Suprapubic skin (tissue), 4 donors: ENCODE measurements around the gene EPHB1. TPM values are rescaled to one million over a fixed set of nuclear protein-coding genes. Genes with fewer than 3 reads are reported as not detected.

Experiments used
- DNase-seq, 2 donors: peaks; one replicate each; pipeline ENCODE4 v3.0.0-alpha.2; 2019; ENCODE audit warnings: low spot score in 2 of 2
- H3K27ac ChIP-seq: fragments of 200-600 bp; sonication (generic); one replicate; pipeline ENCODE4 v1.5.1; 2019
- H3K27me3 ChIP-seq: fragments of 200-600 bp; sonication (generic); one replicate; pipeline ENCODE4 v1.5.1; 2019
- H3K36me3 ChIP-seq: fragments of 200-600 bp; sonication (generic); one replicate; pipeline ENCODE4 v1.5.1; 2019
- H3K4me1 ChIP-seq: fragments of 200-600 bp; sonication (generic); one replicate; pipeline ENCODE4 v1.5.1; 2019
- H3K4me3 ChIP-seq: fragments of 200-600 bp; sonication (generic); one replicate; pipeline ENCODE4 v1.5.1; 2019; ENCODE audit warnings: mild to moderate bottlenecking
- H3K9me3 ChIP-seq: fragments of 200-600 bp; sonication (generic); one replicate; pipeline ENCODE4 v1.5.1; 2019
- CTCF ChIP-seq, 2 donors: fragments of 200-600 bp in 1 of 2; fragments of 450-650 bp in 1 of 2; sonication (generic) in 1 of 2; IDR thresholded peaks; one replicate each; pipeline ENCODE4 v1.5.1; 2016 to 2019; ENCODE audit warnings: antibody characterized with exemption in 2 of 2, mild to moderate bottlenecking in 1 of 2, moderate library complexity in 1 of 2
- EP300 ChIP-seq: sonication (generic); formaldehyde crosslinking; IDR thresholded peaks from one replicate; pipeline ENCODE4 v1.6.1; 2017; ENCODE audit warnings: antibody characterized with exemption
- POLR2A ChIP-seq, 2 donors: fragments of 450-650 bp; IDR thresholded peaks; one replicate each; pipeline ENCODE4 v1.6.1; 2017; ENCODE audit warnings: antibody characterized with exemption in 2 of 2, mild to moderate bottlenecking in 2 of 2, moderate library complexity in 2 of 2
- POLR2AphosphoS5 ChIP-seq, 3 donors: sonication (generic); formaldehyde crosslinking; IDR thresholded peaks; one replicate each; pipeline ENCODE4 v1.6.1; 2017; ENCODE audit warnings: antibody characterized with exemption in 3 of 3
- WGBS: methylation state at CpG from one replicate; pipeline ENCODE4 v1.1.5; 2018; 5-methylcytosine and 5-hydroxymethylcytosine counted together
- total RNA-seq, 4 donors: library from RNA; depleted of rRNA; stranded (reverse); fragments of >200 nt; gene quantifications; one replicate each; pipeline ENCODE4 v1.1.0, GENCODE V29; 2016

The EPHB1 gene
- total RNA-seq, 4 donors from 2014 or later, result 8.5 to 30.7 (median 18.5) TPM

GRCh38 chr3:135235541-135235940 is 440.5 kb downstream of the EPHB1 start:
- H3K9me3 ChIP-seq, result no peaks in the 10 kb centered on the region
- no peaks in the 10 kb centered on the region for H3K4me1 ChIP-seq
- TF ChIP-seq CTCF (IDR thresholded peaks at IDR 0.05), result no peak
- no peak for TF ChIP-seq POLR2A (IDR thresholded peaks at IDR 0.05)
- no peak for TF ChIP-seq EP300
- TF ChIP-seq POLR2AphosphoS5 (IDR thresholded peaks at IDR 0.05), result no peak
- H3K36me3 ChIP-seq, result no peaks in the 10 kb centered on the region
- DNase-seq, result no peak
- H3K27me3 ChIP-seq, result no peaks in the 10 kb centered on the region
- 75% methylated on average over 5 of the region's 5 CpGs for WGBS
- H3K4me3 ChIP-seq, result no peak overlapping the region
- H3K27ac ChIP-seq, result no peak overlapping the region

GRCh38 chr3:135237371-135238143 is 442.5 kb downstream of the EPHB1 start:
- TF ChIP-seq POLR2A (IDR thresholded peaks at IDR 0.05) (no peak), POLR2AphosphoS5 (IDR thresholded peaks at IDR 0.05) (no peak), EP300 (no peak), CTCF (IDR thresholded peaks at IDR 0.05) (no peak)
- no peak for DNase-seq
- Histone ChIP-seq H3K4me3 (no peak overlapping the region), H3K27ac (no peak overlapping the region), H3K9me3 (no peaks in the 10 kb centered on the region), H3K36me3 (no peaks in the 10 kb centered on the region), H3K27me3 (no peaks in the 10 kb centered on the region), H3K4me1 (no peaks in the 10 kb centered on the region)
- WGBS, result 64% methylated on average over 3 of the region's 3 CpGs

- TF ChIP-seq EP300, result no peak
- no peak for TF ChIP-seq CTCF (IDR thresholded peaks at IDR 0.05)
- no peak for TF ChIP-seq POLR2AphosphoS5 (IDR thresholded peaks at IDR 0.05)
- TF ChIP-seq POLR2A (IDR thresholded peaks at IDR 0.05), result no peak
- Histone ChIP-seq H3K27me3 (no peaks in the 10 kb centered on the region), H3K36me3 (no peaks in the 10 kb centered on the region), H3K9me3 (no peaks in the 10 kb centered on the region), H3K4me3 (no peak overlapping the region), H3K4me1 (no peaks in the 10 kb centered on the region), H3K27ac (no peak overlapping the region)
- no CpG with 5 or more reads among the region's 4 CpGs for WGBS
- no peak for DNase-seq
Measured at GRCh38 chr3:135238236-135238830, 443.3 kb downstream of the EPHB1 start.

GRCh38 chr3:135238871-135239614 is 444.0 kb downstream of the EPHB1 start:
- Histone ChIP-seq H3K4me1 (no peaks in the 10 kb centered on the region), H3K27me3 (no peaks in the 10 kb centered on the region), H3K4me3 (no peak overlapping the region), H3K9me3 (no peaks in the 10 kb centered on the region), H3K36me3 (no peaks in the 10 kb centered on the region), H3K27ac (no peak overlapping the region)
- 62% methylated on average over 6 of the region's 6 CpGs for WGBS
- no peak for TF ChIP-seq POLR2AphosphoS5 (IDR thresholded peaks at IDR 0.05)
- no peak for TF ChIP-seq EP300
- no peak for TF ChIP-seq CTCF (IDR thresholded peaks at IDR 0.05)
- TF ChIP-seq POLR2A (IDR thresholded peaks at IDR 0.05), result no peak
- DNase-seq, result no peak

- H3K4me1 ChIP-seq, result no peaks in the 10 kb centered on the region
- H3K36me3 ChIP-seq, result no peaks in the 10 kb centered on the region
- no peaks in the 10 kb centered on the region for H3K9me3 ChIP-seq
- no peaks in the 10 kb centered on the region for H3K27me3 ChIP-seq
- no peak overlapping the region for H3K27ac ChIP-seq
- H3K4me3 ChIP-seq, result no peak overlapping the region
- 50% methylated on average over 1 of the region's 1 CpG for WGBS
- DNase-seq, result no peak
- TF ChIP-seq CTCF (IDR thresholded peaks at IDR 0.05) (no peak), POLR2AphosphoS5 (IDR thresholded peaks at IDR 0.05) (no peak), POLR2A (IDR thresholded peaks at IDR 0.05) (no peak), EP300 (no peak)
Measured at GRCh38 chr3:135239615-135239884, 444.5 kb downstream of the EPHB1 start.
